Stimulated activated CD4-positive, alpha-beta T cell treated with anti-CD3 and anti-CD28 coated beads, Interleukin-1b, Interleukin-23, amount 100 ng/mL, for 48 hours (primary cell): ENCODE results near the gene LRBA.
A peak's percentile ranks its signal among the peaks of the same experiment; 100 is the strongest.
"Not testable (repeated sequence)": the region's sequence is repeated elsewhere in the genome, so short reads cannot be mapped to it uniquely, and the experiment has no call there.

Experiments
- DNase-seq: peaks from one replicate; pipeline ENCODE4 v3.0.0-alpha.2; 2020

The LRBA gene

DNA sequence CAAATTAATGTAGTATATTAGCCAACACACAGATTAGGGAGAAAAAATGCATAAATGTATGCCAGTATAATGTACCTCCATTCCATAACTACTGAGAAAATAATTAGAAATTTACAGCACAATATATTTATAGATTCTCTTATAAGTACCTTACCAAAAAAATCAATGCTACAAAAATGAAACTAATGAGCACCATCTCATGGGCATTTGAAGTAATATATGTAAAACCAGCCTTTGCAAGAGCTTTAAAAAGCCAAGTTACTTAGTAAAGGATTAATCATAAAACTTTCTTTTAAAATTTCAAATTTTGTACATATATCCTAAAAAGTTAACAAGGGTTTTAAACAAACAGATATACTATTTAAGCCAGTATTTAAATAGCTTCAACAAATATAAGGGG is 43.2 kb downstream of the LRBA start:
- no peak for DNase-seq

DNA sequence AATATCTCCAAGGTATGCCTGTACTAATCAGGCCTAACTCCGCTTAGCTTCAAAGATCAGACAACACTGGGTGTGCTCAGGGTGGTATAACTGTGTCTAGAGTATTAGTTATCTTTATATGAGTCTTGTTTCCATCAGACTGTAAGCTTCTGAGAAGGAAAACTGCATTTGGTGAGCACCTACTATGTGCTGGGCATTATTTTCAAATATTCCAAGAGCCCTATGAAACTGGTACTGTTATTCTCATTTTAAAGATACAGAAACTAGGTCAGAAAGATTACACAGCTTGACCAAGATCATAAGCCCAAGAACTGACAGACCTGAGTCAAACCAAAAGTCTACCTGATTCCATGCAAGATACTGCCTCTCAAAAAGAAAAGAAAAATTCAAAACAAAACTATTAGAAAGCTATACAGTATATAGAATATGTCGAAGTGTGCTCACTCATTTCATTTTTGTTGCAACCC is 44.4 kb downstream of the LRBA start:
- DNase-seq = no peak

- DNase-seq = no peak
These were observed 50.3 kb downstream of the LRBA start for GRCh38 chr4:150964754-150965153.

DNA sequence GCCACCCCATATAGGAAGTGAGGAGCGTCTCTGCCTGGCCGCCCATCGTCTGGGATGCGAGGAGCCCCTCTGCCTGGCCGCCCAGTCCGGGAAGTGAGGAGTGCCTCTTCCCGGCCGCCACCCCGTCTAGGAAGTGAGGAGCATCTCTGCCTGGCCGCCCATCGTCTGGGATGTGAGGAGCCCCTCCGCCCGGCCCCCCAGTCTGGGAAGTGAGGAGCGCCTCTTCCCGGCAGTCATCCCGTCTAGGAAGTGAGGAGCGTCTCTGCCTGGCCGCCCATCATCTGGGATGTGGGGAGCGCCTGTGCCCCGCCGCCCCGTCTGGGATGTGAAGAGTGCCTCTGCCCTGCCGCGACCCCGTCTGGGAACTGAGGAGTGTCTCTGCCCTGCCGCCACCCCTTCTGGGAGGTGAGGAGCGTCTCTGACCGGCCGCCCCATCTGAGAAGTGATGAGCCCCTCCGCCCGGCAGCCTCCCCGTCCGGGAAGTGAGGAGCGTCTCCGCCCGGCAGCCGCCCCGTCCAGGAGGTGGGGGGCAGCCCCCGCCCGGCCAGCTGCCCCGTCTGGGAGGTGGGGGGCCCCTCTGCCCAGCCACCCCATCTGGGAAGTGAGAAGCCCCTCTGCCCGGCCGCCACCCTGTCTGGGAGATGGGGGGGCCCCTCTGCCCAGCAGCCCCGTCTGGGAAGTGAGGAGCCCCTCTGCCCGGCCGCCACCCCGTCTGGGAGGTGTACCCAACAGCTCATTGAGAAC is 51.3 kb downstream of the LRBA start:
- not testable (repeated sequence) for DNase-seq

DNA sequence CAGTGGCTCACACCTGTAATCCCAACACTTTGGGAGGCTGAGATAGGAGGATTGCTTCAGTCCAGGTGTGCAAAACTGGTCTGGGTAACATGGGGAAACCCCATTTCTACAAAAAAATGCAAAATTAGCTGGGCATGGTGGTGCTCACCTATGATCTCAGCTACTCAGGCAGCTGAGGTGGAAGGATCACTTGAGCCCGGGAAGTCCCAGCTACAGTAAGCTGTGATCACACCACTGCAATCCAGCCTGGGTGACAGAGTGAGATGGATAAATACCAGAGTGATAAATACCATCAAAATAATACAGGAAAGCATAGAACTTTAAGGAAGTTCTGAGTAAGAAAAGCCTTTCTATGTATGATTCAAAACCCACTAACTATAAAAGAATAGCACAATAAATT is 52.8 kb downstream of the LRBA start:
- peak; percentile 55 for DNase-seq

DNA sequence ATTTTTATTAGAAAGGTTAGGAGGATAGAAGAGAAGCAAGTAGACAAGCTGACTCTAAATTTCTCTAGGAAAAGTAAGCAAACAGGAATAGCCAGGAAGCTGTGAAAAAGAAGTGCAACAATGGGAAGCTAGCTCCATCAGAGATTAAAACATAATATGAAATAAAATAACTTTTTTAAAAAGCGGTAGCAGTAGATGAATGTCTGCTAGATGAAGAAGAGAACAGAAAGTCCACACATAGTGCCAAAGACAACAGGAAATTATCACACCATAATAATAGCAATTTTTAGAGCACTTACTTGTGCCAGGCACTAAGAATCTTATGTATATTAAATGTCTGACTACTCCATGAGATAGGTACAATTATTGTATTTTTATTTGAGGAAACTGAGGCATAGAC is 53.5 kb downstream of the LRBA start:
- DNase-seq = no peak

DNA sequence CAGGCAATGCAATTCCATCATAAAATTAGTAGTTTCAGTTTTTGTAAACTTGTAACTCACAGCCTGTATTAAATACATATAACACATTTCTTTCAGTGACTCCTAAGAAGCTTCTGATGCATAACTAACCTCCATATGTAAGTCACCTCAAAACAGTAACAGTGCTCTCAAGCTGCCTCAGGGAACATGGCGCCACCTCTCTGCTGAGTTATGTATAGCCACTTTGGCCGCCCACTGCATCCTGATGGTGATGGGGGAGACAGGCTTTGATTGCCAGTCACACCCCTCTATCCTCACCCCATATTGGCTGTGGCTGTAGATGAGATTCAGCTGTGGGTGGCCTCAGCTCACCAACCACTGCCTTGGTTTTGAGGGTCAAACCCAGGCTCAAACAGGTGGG is 54.3 kb downstream of the LRBA start:
- peak; percentile 69 for DNase-seq

GRCh38 chr4:150960079-150960478 is 55.0 kb downstream of the LRBA start:
- DNase-seq = no peak

GRCh38 chr4:150957981-150958380 is 57.1 kb downstream of the LRBA start:
- DNase-seq = not testable (repeated sequence)

- DNase-seq = not testable (repeated sequence)
These were observed 58.0 kb downstream of the LRBA start for GRCh38 chr4:150957095-150957494.

DNA sequence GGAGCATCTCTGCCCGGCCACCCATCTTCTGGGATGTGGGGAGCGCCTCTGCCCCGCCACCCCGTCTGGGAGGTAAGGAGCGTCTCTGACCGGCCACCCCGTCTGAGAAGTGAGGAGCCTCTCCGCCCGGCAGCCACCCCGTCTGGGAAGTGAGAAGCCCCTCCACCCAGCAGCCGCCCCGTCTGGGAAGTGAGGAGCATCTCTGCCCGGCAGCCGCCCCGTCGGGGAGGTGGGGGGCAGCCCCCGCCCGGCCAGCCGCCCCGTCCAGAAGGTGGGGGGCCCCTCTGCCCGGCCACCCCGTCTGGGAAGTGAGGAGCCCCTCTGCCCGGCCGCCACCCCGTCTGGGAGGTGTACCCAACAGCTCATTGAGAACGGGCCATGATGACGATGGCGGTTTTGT is 61.2 kb downstream of the LRBA start:
- not testable (repeated sequence) for DNase-seq

GRCh38 chr4:150952167-150952845 is 62.8 kb downstream of the LRBA start:
- DNase-seq = no peak

DNA sequence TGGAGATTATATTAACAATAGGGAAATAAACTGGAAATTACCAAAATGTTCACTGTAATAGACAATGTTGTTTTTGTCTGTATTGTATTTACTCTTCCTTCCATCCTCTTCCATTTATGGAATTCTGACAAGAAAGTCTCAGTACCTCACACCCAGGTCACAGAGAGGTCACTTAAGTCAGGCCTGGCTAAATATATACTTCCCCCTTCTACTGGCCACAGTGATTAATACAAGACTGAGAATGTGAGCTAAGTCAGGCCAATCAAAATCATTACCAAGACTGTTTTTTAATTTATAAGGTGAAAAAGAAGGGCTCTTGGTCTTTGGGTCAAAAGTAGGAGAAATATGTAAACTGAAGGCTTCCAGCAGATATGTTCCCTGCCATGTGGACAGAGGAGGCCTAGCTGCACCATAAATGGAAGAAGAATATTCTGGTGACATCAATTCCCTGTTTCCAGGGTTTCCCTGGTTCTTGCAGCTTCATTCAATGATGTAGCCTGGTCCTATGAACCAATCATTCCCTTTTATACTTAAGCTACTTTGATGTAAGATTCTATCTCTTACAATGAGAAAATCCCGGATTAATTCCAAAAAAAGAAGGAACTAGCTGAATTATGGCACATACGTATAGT is 64.3 kb downstream of the LRBA start:
- DNase-seq = no peak

- no peak for DNase-seq
These were observed 65.1 kb downstream of the LRBA start for GRCh38 chr4:150949943-150950342.

DNA sequence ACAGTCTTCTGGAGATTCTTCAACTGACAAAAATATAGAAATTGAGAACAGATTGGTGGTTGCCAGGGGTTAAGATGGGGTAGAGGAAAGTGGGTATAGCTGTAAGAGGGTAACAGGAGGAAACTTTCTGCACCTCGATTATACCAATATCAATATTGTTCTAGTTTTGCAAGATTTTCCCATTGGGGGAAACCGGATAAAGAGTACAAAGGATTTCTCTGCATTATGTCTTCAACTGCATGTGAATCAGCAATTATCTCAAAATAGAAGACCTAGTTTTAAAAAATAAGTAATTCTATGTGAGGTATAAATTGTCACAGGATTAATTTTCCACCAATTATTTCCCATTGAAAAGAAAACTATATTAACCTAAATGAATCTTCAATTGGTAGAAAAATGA is 65.7 kb downstream of the LRBA start:
- DNase-seq = no peak

DNA sequence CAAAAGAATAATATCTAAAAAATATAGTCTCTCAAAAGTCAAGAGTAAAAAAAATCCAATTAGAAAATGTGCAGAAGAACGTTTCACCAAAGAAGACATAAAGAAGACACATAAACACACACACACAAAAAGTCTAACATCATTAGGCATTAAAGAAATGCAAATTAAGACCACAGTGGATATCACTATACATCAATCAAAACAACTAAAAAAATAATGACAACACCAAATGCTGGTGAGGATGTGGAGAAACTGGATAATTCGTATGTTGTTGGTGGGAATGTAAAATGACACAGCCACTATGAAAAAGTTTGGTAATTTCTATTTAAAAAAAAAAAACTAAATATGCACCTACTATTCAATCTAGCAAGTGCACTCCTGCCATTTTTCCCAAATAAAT is 66.4 kb downstream of the LRBA start:
- DNase-seq = no peak

GRCh38 chr4:150948074-150948473 is 67.0 kb downstream of the LRBA start:
- no peak for DNase-seq

DNA sequence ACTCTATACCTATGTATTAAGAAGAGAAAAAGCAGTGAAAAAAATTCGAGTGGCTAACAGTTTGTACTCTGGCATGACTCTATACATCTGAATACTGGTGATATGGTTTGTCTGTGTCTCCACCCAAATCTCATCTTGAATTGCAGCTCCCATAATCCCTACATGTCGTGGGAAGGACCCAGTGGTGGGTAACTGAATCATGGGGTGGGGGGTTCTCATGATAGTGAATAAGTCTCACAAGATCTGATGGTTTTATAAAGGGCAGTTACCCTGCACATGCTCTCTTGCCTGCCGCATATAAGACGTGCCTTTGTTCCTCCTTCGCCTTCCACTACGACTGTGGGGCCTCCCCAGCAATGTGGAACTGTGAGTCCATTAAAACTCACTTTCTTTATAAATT is 70.4 kb downstream of the LRBA start:
- DNase-seq = no peak

DNA sequence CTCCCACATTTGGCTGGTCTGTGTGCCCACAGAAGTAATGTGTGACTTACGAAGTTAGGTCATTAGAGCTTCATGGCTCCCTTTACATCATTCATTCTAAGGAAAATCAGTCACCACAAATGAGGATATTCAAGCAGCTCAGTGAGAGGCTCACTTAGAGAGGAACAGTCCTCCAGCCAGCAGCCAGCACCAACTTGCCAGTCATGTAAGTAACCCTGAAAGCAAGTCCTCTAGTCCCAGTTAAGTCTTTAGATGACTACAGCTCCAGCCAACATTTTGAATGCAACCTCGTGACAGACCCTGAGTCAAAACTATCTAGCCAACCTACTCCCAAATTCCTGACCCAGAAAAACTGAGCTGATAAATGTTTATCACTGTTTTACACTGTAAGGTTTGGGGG is 71.3 kb downstream of the LRBA start:
- peak; percentile 28 for DNase-seq

DNA sequence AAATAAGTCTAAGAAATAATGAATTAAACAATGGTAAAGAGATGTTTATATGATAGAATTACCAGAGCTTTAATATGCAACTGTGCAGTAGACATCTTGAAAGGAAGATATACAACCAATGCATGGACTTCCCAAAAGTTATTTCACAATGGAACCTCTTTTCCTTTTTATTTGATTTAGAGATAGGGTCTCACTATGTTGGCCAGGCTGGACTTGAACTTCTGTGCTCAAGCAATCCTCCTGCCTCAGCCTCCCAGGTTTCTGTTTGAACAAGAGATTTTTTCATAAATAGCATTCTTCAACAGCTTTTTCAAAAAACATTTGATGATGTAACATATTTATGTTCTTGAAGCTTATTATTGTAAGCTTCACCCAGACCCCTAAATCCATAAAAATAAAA is 72.0 kb downstream of the LRBA start:
- DNase-seq = no peak

DNA sequence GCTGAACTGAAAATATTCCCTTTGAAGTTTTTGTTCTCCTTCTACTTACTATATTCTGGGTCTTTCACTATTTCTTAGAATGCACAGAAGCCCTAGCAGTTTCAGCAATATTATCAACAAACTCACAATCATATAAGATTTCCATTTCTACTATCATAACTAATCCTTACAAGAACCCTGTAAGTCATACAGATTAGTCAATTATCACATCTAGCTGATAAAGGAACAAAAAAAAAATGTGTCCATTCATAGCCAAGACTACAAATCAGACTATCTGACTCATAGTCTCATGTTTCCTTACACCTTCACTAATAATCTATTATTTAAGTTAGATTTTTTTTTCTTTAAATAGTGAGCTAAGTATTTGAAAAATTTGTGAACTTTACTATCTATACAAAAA is 72.5 kb downstream of the LRBA start:
- DNase-seq = no peak

- DNase-seq = no peak
These were observed 75.0 kb downstream of the LRBA start for GRCh38 chr4:150940123-150940522.

DNA sequence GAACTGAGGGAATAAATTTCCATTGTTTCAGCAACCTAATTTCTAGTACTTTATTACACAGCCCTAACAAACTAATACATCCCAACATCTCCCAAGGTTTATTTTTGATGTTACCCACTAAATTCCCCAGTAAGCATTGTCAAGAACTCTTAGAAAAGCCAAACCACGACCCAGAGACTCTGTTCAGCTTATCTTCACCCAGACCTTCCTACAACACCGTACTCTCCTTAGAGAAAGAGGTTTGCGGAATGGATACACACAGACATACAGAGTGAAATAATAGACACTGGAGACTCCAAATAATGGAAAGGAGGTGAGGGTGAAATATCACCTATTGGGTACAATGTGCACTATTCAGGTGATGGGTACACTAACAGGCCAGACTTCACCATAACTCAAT is 75.6 kb downstream of the LRBA start:
- no peak for DNase-seq

GRCh38 chr4:150938873-150939499 is 76.1 kb downstream of the LRBA start:
- no peak for DNase-seq
